ENCODE results near the gene HIGD1A. TPM values are rescaled to one million over a fixed set of nuclear protein-coding genes. Genes with fewer than 3 reads are reported as not detected.

The HIGD1A gene
- total RNA-seq, 1 experiment from 2014 or later, result 80.7 TPM

- TF ChIP-seq IRF1 (CRISPR knock-in tag; IDR thresholded peaks at IDR 0.05) (no peak), FOXK1 (CRISPR knock-in tag; IDR thresholded peaks at IDR 0.05) (no peak), SMAD4 (CRISPR knock-in tag; IDR thresholded peaks at IDR 0.05) (no peak), MAX (CRISPR knock-in tag; IDR thresholded peaks at IDR 0.05) (no peak), ATF1 (CRISPR knock-in tag; IDR thresholded peaks at IDR 0.05) (no peak), SP1 (CRISPR knock-in tag; conservative IDR thresholded peaks at IDR 0.05) (no peak), GTF2I (CRISPR knock-in tag; conservative IDR thresholded peaks at IDR 0.05) (no peak), ARID4B (CRISPR knock-in tag; IDR thresholded peaks at IDR 0.05; ENCODE audit: borderline replicate concordance) (no peak)
Observed at GRCh38 chr3:42796332-42796885, 7.9 kb downstream of the HIGD1A start (continued).

- 0 out of 2 replicates have a peak, but pooled peaks cover 4% of the 10 kb centered on the region for H3K9me3 Mint-ChIP-seq
- H3K27me3 Mint-ChIP-seq (ENCODE audit: low read depth), result no peaks in the 10 kb centered on the region
- ChIA-PET CTCF (interaction anchor here (0.8 to 1.4 kb wide), 5 partner anchors 13 to 604 kb away, joined by 3 to 4 read pairs (median 4); no protein-coding TSS in a partner anchor), POLR2A (no interaction called here)
- TF ChIP-seq GABPB1 (CRISPR knock-in tag; IDR thresholded peaks at IDR 0.05) (no peak), ZNF121 (CRISPR knock-in tag; IDR thresholded peaks at IDR 0.05) (no peak), CDX4 (CRISPR knock-in tag; IDR thresholded peaks at IDR 0.05; ENCODE audit: borderline replicate concordance) (no peak), ZNF219 (CRISPR knock-in tag; IDR thresholded peaks at IDR 0.05; ENCODE audit: borderline replicate concordance) (no peak), AFF4 (CRISPR knock-in tag; IDR thresholded peaks at IDR 0.05; ENCODE audit: borderline replicate concordance) (no peak), FOXK1 (CRISPR knock-in tag; IDR thresholded peaks at IDR 0.05) (no peak), GTF2I (CRISPR knock-in tag; conservative IDR thresholded peaks at IDR 0.05) (no peak), E2F4 (CRISPR knock-in tag; IDR thresholded peaks at IDR 0.05; ENCODE audit: borderline replicate concordance, low read depth) (no peak), ETV6 (CRISPR knock-in tag; IDR thresholded peaks at IDR 0.05) (no peak), ATF6 (CRISPR knock-in tag; IDR thresholded peaks at IDR 0.05) (no peak), SMAD3 (CRISPR knock-in tag; IDR thresholded peaks at IDR 0.05; ENCODE audit: borderline replicate concordance) (no peak), ZMAT4 (CRISPR knock-in tag; IDR thresholded peaks at IDR 0.05) (no peak), HMGA2 (CRISPR knock-in tag; IDR thresholded peaks at IDR 0.05) (no peak), RORB (CRISPR knock-in tag; IDR thresholded peaks at IDR 0.05) (no peak)
- DNase-seq (ENCODE audit: low spot score) (no peak), ATAC-seq (no peak)
- H3K4me3 Mint-ChIP-seq, result no peak overlapping the region
- peaks cover 43% of the 10 kb centered on the region for H3K36me3 Mint-ChIP-seq
- H3K27ac Mint-ChIP-seq, result no peak overlapping the region
- H3K4me1 Mint-ChIP-seq, result peaks cover 16% of the 10 kb centered on the region
Observed at GRCh38 chr3:42795621-42796181, 8.6 kb downstream of the HIGD1A start.
